Endothelial cell of umbilical vein (primary cell): ENCODE measurements around the gene IDH3A.

Experiments used
- GATA2 ChIP-seq: IDR thresholded peaks from 2 replicates; pipeline ENCODE4 v1.7.0; 2011; ENCODE audit warnings: low read depth, mild to moderate bottlenecking, moderate library complexity, mixed read lengths, low read length; ENCODE audit not compliant: insufficient read length, insufficient read depth
- POLR2A ChIP-seq: IDR thresholded peaks from 2 replicates; pipeline ENCODE4 v1.6.1; 2012; ENCODE audit warnings: low read depth, mild to moderate bottlenecking, control low read depth, low read length
- POLR2AphosphoS5 ChIP-seq: IDR thresholded peaks from 2 replicates; pipeline ENCODE4 v1.6.1; 2012; ENCODE audit warnings: low read depth, mild to moderate bottlenecking, control low read depth, low read length, moderate library complexity; ENCODE audit not compliant: insufficient read depth
- TF ChIP-seq, protein P1 (sequence below): IDR thresholded peaks from 2 replicates; pipeline ENCODE4 v1.6.1; 2011; ENCODE audit not compliant: insufficient read depth, insufficient read length

GRCh38 chr15:78139578-78139977 is 9.6 kb upstream of the IDH3A start:
- TF ChIP-seq GATA2 (no peak), POLR2A (no peak), POLR2AphosphoS5 (no peak)
- TF ChIP-seq, protein P1, sequence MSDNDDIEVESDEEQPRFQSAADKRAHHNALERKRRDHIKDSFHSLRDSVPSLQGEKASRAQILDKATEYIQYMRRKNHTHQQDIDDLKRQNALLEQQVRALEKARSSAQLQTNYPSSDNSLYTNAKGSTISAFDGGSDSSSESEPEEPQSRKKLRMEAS: no peak
